A549 (cell line): ENCODE data around the gene STK26. TPM values are rescaled to one million over a fixed set of nuclear protein-coding genes. Genes with fewer than 3 reads are reported as not detected.
A peak's percentile ranks its signal among the peaks of the same experiment; 100 is the strongest.

ENCODE experiments used
- ATAC-seq, 2 experiments: fragments of 200-7000 bp in 1 of 2; fragments of >200 bp in 1 of 2; cut with Nextera tagmentation in 1 of 2; cut with Tn5 transposase in 1 of 2; 3 replicates each; pipeline versions ENCODE4 v1.8.0 to v1.9.1; 2018 to 2020; ENCODE audit warnings: mild to moderate bottlenecking in 1 of 2, moderate library complexity in 1 of 2
- CTCF ChIA-PET: fragments of 300-600 bp; sonication (Branson Sonifier 250); formaldehyde crosslinking; extraction: SDS; loops from one replicate; lab custom pipeline; 2021; ENCODE audit warnings: antibody characterized with exemption, inconsistent platforms; lab: Yijun Ruan, JAX
- POLR2A ChIA-PET: fragments of 350-600 bp; formaldehyde crosslinking; extraction: SDS; loops from one replicate; lab custom pipeline; 2021; ENCODE audit warnings: antibody characterized with exemption, inconsistent platforms; lab: Yijun Ruan, JAX
- DNase-seq, 2 experiments: peaks; one replicate each; pipeline versions ENCODE4 v3.0.0 to v3.0.0-alpha.2; 2011 to 2016; ENCODE audit warnings: low read depth in 1 of 2, low spot score in 1 of 2
- FAIRE-seq: peaks from 2 replicates; lab custom pipeline; 2011; peaks lifted over from hg19 to GRCh38; lab: Jason Lieb, UNC
- H3K27ac ChIP-seq, 2 experiments: fragments of >200 bp; sonication (Bioruptor Twin); formaldehyde crosslinking; 3 replicates each; pipeline ENCODE4 v1.5.1; 2016 to 2017
- H3K4me1 ChIP-seq: fragments of >200 bp; sonication (Bioruptor Twin); formaldehyde crosslinking; 3 replicates; pipeline ENCODE4 v1.6.1; 2016
- H3K4me2 ChIP-seq: fragments of >200 bp; sonication (Bioruptor Twin); formaldehyde crosslinking; 3 replicates; pipeline ENCODE4 v1.6.1; 2016
- H3K4me3 ChIP-seq: fragments of >200 bp; sonication (Bioruptor Twin); formaldehyde crosslinking; 3 replicates; pipeline ENCODE4 v1.5.1; 2016
- H3K9me3 ChIP-seq: fragments of >200 bp; sonication (Bioruptor Twin); formaldehyde crosslinking; 3 replicates; pipeline ENCODE4 v1.6.1; 2016
- BHLHE40 ChIP-seq: IDR thresholded peaks from 2 replicates; pipeline ENCODE4 v1.6.1; 2012; ENCODE audit warnings: low read depth, low read length, inconsistent platforms
- EHMT2 ChIP-seq: fragments of 200-600 bp; sonication (generic); IDR thresholded peaks from 2 replicates; pipeline ENCODE4 v1.6.1; 2016; ENCODE audit warnings: antibody characterized with exemption, low read depth, mild to moderate bottlenecking, moderate library complexity
- EP300 ChIP-seq, 2 experiments: fragments of >200 bp; sonication (Bioruptor Twin); formaldehyde crosslinking; IDR thresholded peaks; 2 replicates in 1 of 2; 3 replicates in 1 of 2; pipeline ENCODE4 v1.6.1; 2016 to 2017
- ESRRA ChIP-seq: fragments of 150-350 bp; IDR thresholded peaks from 2 replicates; pipeline ENCODE4 v1.6.1; 2014; ENCODE audit warnings: mild to moderate bottlenecking, low read length, borderline replicate concordance
- FOSB ChIP-seq: fragments of 250-450 bp; sonication (Bioruptor Pico); IDR thresholded peaks from 2 replicates; pipeline ENCODE4 v1.5.0; 2020; ENCODE audit warnings: mild to moderate bottlenecking, moderate library complexity
- FOXS1 ChIP-seq: fragments of 250-450 bp; sonication (Bioruptor Pico); IDR thresholded peaks from 2 replicates; pipeline ENCODE4 v1.5.0; 2020; ENCODE audit warnings: mild to moderate bottlenecking, moderate library complexity
- HEYL ChIP-seq: fragments of 250-450 bp; sonication (Bioruptor Pico); IDR thresholded peaks from 2 replicates; pipeline ENCODE4 v1.8.0; 2021; ENCODE audit warnings: mild to moderate bottlenecking, moderate library complexity
- HOXA7 ChIP-seq: fragments of 250-450 bp; sonication (Bioruptor Pico); IDR thresholded peaks from 2 replicates; pipeline ENCODE4 v1.5.0; 2020; ENCODE audit warnings: mild to moderate bottlenecking, moderate library complexity
- HOXB13 ChIP-seq: fragments of 250-450 bp; sonication (Bioruptor Pico); IDR thresholded peaks from 2 replicates; pipeline ENCODE4 v1.5.0; 2020; ENCODE audit warnings: low read depth, mild to moderate bottlenecking, moderate library complexity
- JUN ChIP-seq, 2 experiments: fragments of >200 bp; sonication (Bioruptor Twin); formaldehyde crosslinking; IDR thresholded peaks; 2 replicates in 1 of 2; 3 replicates in 1 of 2; pipeline ENCODE4 v1.6.1; 2016 to 2017
- JUNB ChIP-seq: fragments of >200 bp; sonication (Bioruptor Twin); formaldehyde crosslinking; IDR thresholded peaks from 2 replicates; pipeline ENCODE4 v1.6.1; 2016
- KDM1A ChIP-seq: fragments of 200-600 bp; sonication (generic); IDR thresholded peaks from 2 replicates; pipeline ENCODE4 v1.6.1; 2016; ENCODE audit warnings: low read depth, mild to moderate bottlenecking
- KDM5A ChIP-seq: fragments of 200-600 bp; sonication (generic); IDR thresholded peaks from 2 replicates; pipeline ENCODE4 v1.6.1; 2016; ENCODE audit warnings: antibody characterized with exemption, mild to moderate bottlenecking
- MYC ChIP-seq: IDR thresholded peaks from 2 replicates; pipeline ENCODE4 v1.6.1; 2012; ENCODE audit warnings: mild to moderate bottlenecking, inconsistent platforms, low read length, improper control_type of control experiment, borderline replicate concordance
- NPAS2 ChIP-seq: fragments of 250-450 bp; sonication (Bioruptor Pico); IDR thresholded peaks from 2 replicates; pipeline ENCODE4 v1.8.0; 2022; ENCODE audit warnings: mild to moderate bottlenecking, moderate library complexity, borderline replicate concordance
- NR3C1 ChIP-seq: fragments of >200 bp; sonication (Bioruptor Twin); formaldehyde crosslinking; IDR thresholded peaks from 3 replicates; pipeline ENCODE4 v1.6.1; 2017
- POLR2A ChIP-seq: IDR thresholded peaks from 2 replicates; pipeline ENCODE4 v1.6.1; 2012; ENCODE audit warnings: mild to moderate bottlenecking, low read length
- POLR2AphosphoS2 ChIP-seq: conservative IDR thresholded peaks from 2 replicates; pipeline ENCODE4 v1.6.1; 2012; ENCODE audit warnings: low read length, improper control_type of control experiment, inconsistent platforms
- RAD21 ChIP-seq, 2 experiments: fragments of >200 bp in 1 of 2; sonication (Bioruptor Twin) in 1 of 2; formaldehyde crosslinking in 1 of 2; IDR thresholded peaks in 1 of 2; conservative IDR thresholded peaks in 1 of 2; 2 replicates in 1 of 2; 3 replicates in 1 of 2; pipeline ENCODE4 v1.6.1; 2012 to 2018; ENCODE audit warnings: inconsistent platforms in 1 of 2
- SMC3 ChIP-seq: fragments of >200 bp; sonication (Bioruptor Twin); formaldehyde crosslinking; IDR thresholded peaks from 3 replicates; pipeline ENCODE4 v1.6.1; 2018; ENCODE audit warnings: inconsistent platforms
- TFCP2L1 ChIP-seq: fragments of 250-450 bp; sonication (Bioruptor Pico); IDR thresholded peaks from 2 replicates; pipeline ENCODE4 v1.5.0; 2021; ENCODE audit warnings: mild to moderate bottlenecking
- ZFP36 ChIP-seq: fragments of 450-650 bp; IDR thresholded peaks from 2 replicates; pipeline ENCODE4 v1.6.1; 2014; ENCODE audit warnings: borderline replicate concordance; ENCODE audit not compliant: partially characterized antibody
- ZNF302 ChIP-seq: fragments of 250-450 bp; sonication (Bioruptor Pico); IDR thresholded peaks from 2 replicates; pipeline ENCODE4 v1.9.0; 2021; ENCODE audit warnings: inconsistent platforms, mild to moderate bottlenecking, moderate library complexity
- WGBS: methylation state at CpG from one replicate; pipeline ENCODE4 v1.1.6; 2017; ENCODE audit errors: missing lambda C conversion rate; 5-methylcytosine and 5-hydroxymethylcytosine counted together
- polyA plus RNA-seq, 4 experiments: library from polyadenylated mRNA; depleted of rRNA in 3 of 4; stranded (reverse); fragments of >200 nt; fragmentation: RNase III in 1 of 4; extraction: RNeasy Plus Mini Kit Qiagen cat#74134 plus additional on column Dnase treatment in 1 of 4; gene quantifications; 2 replicates in 3 of 4; 3 replicates in 1 of 4; pipeline ENCODE4 v1.2.3, GENCODE V29; 2011 to 2017
- TF ChIP-seq, protein P1 (sequence below): fragments of >200 bp; sonication (Bioruptor Twin); formaldehyde crosslinking; IDR thresholded peaks from 3 replicates; pipeline ENCODE4 v1.5.1; 2016
- TF ChIP-seq, protein P2 (sequence below): fragments of >200 bp; sonication (Bioruptor Twin); formaldehyde crosslinking; IDR thresholded peaks from 2 replicates; pipeline ENCODE4 v1.6.1; 2016
- TF ChIP-seq, protein P3 (sequence below): fragments of 450-650 bp; IDR thresholded peaks from 2 replicates; pipeline ENCODE4 v1.6.1; 2014; ENCODE audit warnings: antibody characterized with exemption
- TF ChIP-seq, protein P4 (sequence below): IDR thresholded peaks from 2 replicates; pipeline ENCODE4 v1.6.1; 2012; ENCODE audit warnings: low read depth, borderline replicate concordance
- TF ChIP-seq, protein P5 (sequence below): fragments of 200-600 bp; sonication (generic); IDR thresholded peaks from 2 replicates; pipeline ENCODE4 v1.6.1; 2016; ENCODE audit warnings: antibody characterized with exemption, mild to moderate bottlenecking, moderate library complexity

STK26 gene
- polyA plus RNA-seq, 2 of the 4 experiments (the other 2 are of a cell fraction): 11.5 to 23.9 TPM

DNA sequence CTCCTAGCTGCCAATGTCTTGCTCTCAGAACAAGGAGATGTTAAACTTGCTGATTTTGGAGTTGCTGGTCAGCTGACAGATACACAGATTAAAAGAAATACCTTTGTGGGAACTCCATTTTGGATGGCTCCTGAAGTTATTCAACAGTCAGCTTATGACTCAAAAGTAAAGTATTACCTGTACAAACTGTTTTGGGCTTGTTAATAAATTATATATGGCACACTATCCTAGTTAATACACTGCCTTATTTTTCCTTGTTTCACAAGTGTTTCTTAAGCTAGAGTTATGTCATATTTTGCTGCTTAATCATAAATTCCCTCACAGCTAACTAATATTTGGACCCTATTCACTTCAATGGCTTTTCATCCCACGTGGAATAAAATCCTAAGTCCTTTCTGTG is 45.3 kb downstream of the STK26 start:
- TF ChIP-seq KDM5A (no peak), POLR2A (no peak), POLR2AphosphoS2 (no peak), RAD21 (conservative IDR thresholded peaks at IDR 0.05 in 1 of 2, IDR thresholded peaks at IDR 0.05 in 1 of 2) (no peak), HEYL (CRISPR knock-in tag) (no peak), BHLHE40 (no peak), JUN (IDR thresholded peaks at IDR 0.05) (no peak), FOXS1 (CRISPR knock-in tag) (no peak), JUNB (no peak), NPAS2 (CRISPR knock-in tag) (no peak), FOSB (CRISPR knock-in tag) (no peak), ZNF302 (CRISPR knock-in tag) (no peak), EP300 (IDR thresholded peaks at IDR 0.05) (no peak)
- TF ChIP-seq, protein P1, sequence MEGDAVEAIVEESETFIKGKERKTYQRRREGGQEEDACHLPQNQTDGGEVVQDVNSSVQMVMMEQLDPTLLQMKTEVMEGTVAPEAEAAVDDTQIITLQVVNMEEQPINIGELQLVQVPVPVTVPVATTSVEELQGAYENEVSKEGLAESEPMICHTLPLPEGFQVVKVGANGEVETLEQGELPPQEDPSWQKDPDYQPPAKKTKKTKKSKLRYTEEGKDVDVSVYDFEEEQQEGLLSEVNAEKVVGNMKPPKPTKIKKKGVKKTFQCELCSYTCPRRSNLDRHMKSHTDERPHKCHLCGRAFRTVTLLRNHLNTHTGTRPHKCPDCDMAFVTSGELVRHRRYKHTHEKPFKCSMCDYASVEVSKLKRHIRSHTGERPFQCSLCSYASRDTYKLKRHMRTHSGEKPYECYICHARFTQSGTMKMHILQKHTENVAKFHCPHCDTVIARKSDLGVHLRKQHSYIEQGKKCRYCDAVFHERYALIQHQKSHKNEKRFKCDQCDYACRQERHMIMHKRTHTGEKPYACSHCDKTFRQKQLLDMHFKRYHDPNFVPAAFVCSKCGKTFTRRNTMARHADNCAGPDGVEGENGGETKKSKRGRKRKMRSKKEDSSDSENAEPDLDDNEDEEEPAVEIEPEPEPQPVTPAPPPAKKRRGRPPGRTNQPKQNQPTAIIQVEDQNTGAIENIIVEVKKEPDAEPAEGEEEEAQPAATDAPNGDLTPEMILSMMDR: no peak
- TF ChIP-seq, protein P2, sequence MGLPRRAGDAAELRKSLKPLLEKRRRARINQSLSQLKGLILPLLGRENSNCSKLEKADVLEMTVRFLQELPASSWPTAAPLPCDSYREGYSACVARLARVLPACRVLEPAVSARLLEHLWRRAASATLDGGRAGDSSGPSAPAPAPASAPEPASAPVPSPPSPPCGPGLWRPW: no peak
- TF ChIP-seq, protein P3, sequence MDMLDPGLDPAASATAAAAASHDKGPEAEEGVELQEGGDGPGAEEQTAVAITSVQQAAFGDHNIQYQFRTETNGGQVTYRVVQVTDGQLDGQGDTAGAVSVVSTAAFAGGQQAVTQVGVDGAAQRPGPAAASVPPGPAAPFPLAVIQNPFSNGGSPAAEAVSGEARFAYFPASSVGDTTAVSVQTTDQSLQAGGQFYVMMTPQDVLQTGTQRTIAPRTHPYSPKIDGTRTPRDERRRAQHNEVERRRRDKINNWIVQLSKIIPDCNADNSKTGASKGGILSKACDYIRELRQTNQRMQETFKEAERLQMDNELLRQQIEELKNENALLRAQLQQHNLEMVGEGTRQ: no peak
- FAIRE-seq (no peak), ATAC-seq (no peak), DNase-seq (no peak)
- Histone ChIP-seq H3K27ac (no peak overlapping the region), H3K4me2 (no peak overlapping the region), H3K9me3 (no peaks in the 10 kb centered on the region), H3K4me1 (no peaks in the 10 kb centered on the region), H3K4me3 (no peak overlapping the region)
- ChIA-PET POLR2A (no interaction called here), CTCF (interaction anchor here (1.2 kb wide), 1 partner anchor 227 kb away, joined by 4 read pairs; no protein-coding TSS in a partner anchor)
- WGBS: 36% methylated on average over 1 of the region's 1 CpG

DNA sequence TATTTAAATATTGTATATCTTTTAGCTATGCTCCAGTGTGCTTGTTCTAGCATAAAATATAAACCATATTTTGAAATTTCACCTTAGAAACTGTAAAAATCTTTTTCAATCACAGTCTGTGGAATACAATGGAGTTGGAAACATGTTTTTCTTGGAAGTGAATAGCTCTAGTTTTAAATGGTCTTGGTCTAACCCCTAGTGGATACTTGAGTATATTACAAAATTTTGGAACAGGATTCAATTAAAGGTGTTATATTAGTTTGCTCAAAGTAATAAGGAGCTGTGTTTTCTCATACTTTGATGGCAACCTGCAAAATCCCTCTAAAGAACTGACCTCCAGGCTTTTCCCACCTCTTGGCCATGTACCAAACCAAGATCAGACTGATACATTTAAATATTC is 48.2 kb downstream of the STK26 start:
- ATAC-seq: peak in 1 of 2 experiments; percentile 65; a peak in 2 of 6 replicates
- ChIA-PET POLR2A (no interaction called here), CTCF (interaction anchor here (0.7 to 3.0 kb wide), 9 partner anchors 9 to 230 kb away, joined by 3 to 12 read pairs (median 4); partner anchors contain the start of gene STK26)
- peak; percentile 79 for FAIRE-seq
- peak; percentile 11 for DNase-seq
- Histone ChIP-seq H3K4me2 (no peak overlapping the region), H3K9me3 (no peaks in the 10 kb centered on the region), H3K4me3 (no peak overlapping the region), H3K27ac (no peak overlapping the region)
- TF ChIP-seq ZFP36 (no peak), ESRRA (no peak), RAD21 (conservative IDR thresholded peaks at IDR 0.05 in 1 of 2, IDR thresholded peaks at IDR 0.05 in 1 of 2) (peak; percentile 48 to 50), HOXB13 (no peak), HOXA7 (CRISPR knock-in tag) (no peak), POLR2A (no peak), MYC (no peak), BHLHE40 (no peak), JUN (IDR thresholded peaks at IDR 0.05) (no peak), TFCP2L1 (CRISPR knock-in tag) (no peak), NR3C1 (no peak), SMC3 (0 out of 3 replicates have a peak, but pooled peaks have one; percentile 21), EHMT2 (no peak), KDM1A (no peak), KDM5A (no peak)
- TF ChIP-seq, protein P1: peak; percentile 36; the same call in 2 of the 3 replicates
- TF ChIP-seq, protein P4, sequence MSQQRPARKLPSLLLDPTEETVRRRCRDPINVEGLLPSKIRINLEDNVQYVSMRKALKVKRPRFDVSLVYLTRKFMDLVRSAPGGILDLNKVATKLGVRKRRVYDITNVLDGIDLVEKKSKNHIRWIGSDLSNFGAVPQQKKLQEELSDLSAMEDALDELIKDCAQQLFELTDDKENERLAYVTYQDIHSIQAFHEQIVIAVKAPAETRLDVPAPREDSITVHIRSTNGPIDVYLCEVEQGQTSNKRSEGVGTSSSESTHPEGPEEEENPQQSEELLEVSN: no peak
- TF ChIP-seq, protein P5, sequence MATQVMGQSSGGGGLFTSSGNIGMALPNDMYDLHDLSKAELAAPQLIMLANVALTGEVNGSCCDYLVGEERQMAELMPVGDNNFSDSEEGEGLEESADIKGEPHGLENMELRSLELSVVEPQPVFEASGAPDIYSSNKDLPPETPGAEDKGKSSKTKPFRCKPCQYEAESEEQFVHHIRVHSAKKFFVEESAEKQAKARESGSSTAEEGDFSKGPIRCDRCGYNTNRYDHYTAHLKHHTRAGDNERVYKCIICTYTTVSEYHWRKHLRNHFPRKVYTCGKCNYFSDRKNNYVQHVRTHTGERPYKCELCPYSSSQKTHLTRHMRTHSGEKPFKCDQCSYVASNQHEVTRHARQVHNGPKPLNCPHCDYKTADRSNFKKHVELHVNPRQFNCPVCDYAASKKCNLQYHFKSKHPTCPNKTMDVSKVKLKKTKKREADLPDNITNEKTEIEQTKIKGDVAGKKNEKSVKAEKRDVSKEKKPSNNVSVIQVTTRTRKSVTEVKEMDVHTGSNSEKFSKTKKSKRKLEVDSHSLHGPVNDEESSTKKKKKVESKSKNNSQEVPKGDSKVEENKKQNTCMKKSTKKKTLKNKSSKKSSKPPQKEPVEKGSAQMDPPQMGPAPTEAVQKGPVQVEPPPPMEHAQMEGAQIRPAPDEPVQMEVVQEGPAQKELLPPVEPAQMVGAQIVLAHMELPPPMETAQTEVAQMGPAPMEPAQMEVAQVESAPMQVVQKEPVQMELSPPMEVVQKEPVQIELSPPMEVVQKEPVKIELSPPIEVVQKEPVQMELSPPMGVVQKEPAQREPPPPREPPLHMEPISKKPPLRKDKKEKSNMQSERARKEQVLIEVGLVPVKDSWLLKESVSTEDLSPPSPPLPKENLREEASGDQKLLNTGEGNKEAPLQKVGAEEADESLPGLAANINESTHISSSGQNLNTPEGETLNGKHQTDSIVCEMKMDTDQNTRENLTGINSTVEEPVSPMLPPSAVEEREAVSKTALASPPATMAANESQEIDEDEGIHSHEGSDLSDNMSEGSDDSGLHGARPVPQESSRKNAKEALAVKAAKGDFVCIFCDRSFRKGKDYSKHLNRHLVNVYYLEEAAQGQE: no peak
- TF ChIP-seq, all 56 proteins: peak for 3
- H3K4me1 ChIP-seq: no peaks in the 10 kb centered on the region
